ENCODE data around the gene HBE1. TPM values are rescaled to one million over a fixed set of nuclear protein-coding genes. Genes with fewer than 3 reads are reported as not detected.
A peak's percentile ranks its signal among the peaks of the same experiment; 100 is the strongest.

HBE1 gene
- total and polyA plus RNA-seq, 2 of the 4 experiments (the other 2 are of a cell fraction) = 3.2 to 12.7 TPM

DNA sequence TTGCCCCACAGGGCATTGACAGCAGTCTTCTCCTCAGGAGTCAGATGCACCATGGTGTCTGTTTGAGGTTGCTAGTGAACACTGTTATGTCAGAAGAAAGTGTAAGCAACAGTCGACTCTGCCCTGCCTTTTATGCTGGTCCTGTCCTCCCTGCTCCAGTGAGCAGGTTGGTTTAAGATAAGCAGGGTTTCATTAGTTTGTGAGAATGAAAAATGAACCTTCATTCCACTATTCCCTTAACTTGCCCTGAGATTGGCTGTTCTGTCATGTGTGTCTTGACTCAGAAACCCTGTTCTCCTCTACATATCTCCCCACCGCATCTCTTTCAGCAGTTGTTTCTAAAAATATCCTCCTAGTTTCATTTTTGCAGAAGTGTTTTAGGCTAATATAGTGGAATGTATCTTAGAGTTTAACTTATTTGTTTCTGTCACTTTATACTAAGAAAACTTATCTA, 35.3 kb downstream of the HBE1 start, which contains the start of gene HBD:
Gene HBD (minus strand): TSS at position 103 of the 454 bp plus-strand sequence. CDS start 50 bp downstream, at position 53.
- no peaks in the 10 kb centered on the region for H3K36me3 ChIP-seq (ENCODE audit: control insufficient read depth, insufficient read depth, low read length)
- no peaks in the 10 kb centered on the region for H3K27me3 ChIP-seq (ENCODE audit: control insufficient read depth, insufficient read depth, low read length)
- DNase-seq = peak; percentile 61
- H3K4me2 ChIP-seq (ENCODE audit: low read depth, low read length) = peak within 1 kb of the TSS; percentile 74
- peak within 1 kb of the TSS; percentile 7 for H3K14ac ChIP-seq (replicated peaks; ENCODE audit: low read depth, low read length)
- no peaks in the 10 kb centered on the region for H3K79me1 ChIP-seq (ENCODE audit: low read depth in 1 of 2, low read length in 2 of 2)
- peak within 1 kb of the TSS; percentile 60 for H2AFZ ChIP-seq (replicated peaks; ENCODE audit: low read length, poor library complexity)
- H3K4me3 ChIP-seq (ENCODE audit: insufficient read depth, low read depth, low read length) = peak within 1 kb of the TSS; percentile 2; the same call in 1 of the 2 replicates
- TF ChIP-seq MAFK (IDR thresholded peaks at IDR 0.05; ENCODE audit: low read depth, low read length) (no peak), MAZ (IDR thresholded peaks at IDR 0.05; ENCODE audit: borderline replicate concordance, low read depth, low read length) (no peak), MXI1 (IDR thresholded peaks at IDR 0.05; ENCODE audit: borderline replicate concordance, low read depth, low read length) (no peak), POLR2A (IDR thresholded peaks at IDR 0.05; ENCODE audit: low read depth, low read length) (no peak), SMC3 (IDR thresholded peaks at IDR 0.05; ENCODE audit: low read depth, low read length) (no peak), CEBPB (IDR thresholded peaks at IDR 0.05; ENCODE audit: low read depth, low read length) (no peak), BHLHE40 (IDR thresholded peaks at IDR 0.05; ENCODE audit: low read depth, low read length) (no peak), ELK1 (IDR thresholded peaks at IDR 0.05; ENCODE audit: borderline replicate concordance, low read depth, low read length) (no peak), RFX5 (IDR thresholded peaks at IDR 0.05; ENCODE audit: low read depth, low read length) (no peak), NFE2L2 (IDR thresholded peaks at IDR 0.05; ENCODE audit: low read depth, low read length) (no peak), RAD21 (IDR thresholded peaks at IDR 0.05; ENCODE audit: low read length) (no peak), CHD1 (IDR thresholded peaks at IDR 0.05; ENCODE audit: low read depth, low read length) (no peak)
- TF ChIP-seq, protein P1, sequence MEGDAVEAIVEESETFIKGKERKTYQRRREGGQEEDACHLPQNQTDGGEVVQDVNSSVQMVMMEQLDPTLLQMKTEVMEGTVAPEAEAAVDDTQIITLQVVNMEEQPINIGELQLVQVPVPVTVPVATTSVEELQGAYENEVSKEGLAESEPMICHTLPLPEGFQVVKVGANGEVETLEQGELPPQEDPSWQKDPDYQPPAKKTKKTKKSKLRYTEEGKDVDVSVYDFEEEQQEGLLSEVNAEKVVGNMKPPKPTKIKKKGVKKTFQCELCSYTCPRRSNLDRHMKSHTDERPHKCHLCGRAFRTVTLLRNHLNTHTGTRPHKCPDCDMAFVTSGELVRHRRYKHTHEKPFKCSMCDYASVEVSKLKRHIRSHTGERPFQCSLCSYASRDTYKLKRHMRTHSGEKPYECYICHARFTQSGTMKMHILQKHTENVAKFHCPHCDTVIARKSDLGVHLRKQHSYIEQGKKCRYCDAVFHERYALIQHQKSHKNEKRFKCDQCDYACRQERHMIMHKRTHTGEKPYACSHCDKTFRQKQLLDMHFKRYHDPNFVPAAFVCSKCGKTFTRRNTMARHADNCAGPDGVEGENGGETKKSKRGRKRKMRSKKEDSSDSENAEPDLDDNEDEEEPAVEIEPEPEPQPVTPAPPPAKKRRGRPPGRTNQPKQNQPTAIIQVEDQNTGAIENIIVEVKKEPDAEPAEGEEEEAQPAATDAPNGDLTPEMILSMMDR (conservative IDR thresholded peaks at IDR 0.05; ENCODE audit: low read depth, low read length) = no peak
- ChIA-PET POLR2A (ENCODE audit: unreplicated experiment) (no interaction called here), CTCF (no interaction called here)
- peak within 1 kb of the TSS; percentile 59 for H4K91ac ChIP-seq (ENCODE audit: insufficient read depth, low read depth, low read length)
- H3K9ac ChIP-seq (ENCODE audit: low read depth, low read length) = no peak within 1 kb of the TSS
- intact Hi-C loops (cut with micrococcal nuclease) (no loop called here), dilution Hi-C loops (cut with HindIII; ENCODE audit: low sequenced_read_pairs, unreplicated experiment) (no loop called here), in situ Hi-C loops (cut with MboI; ENCODE audit: low sequenced_read_pairs) (no loop called here)
- peak within 1 kb of the TSS; percentile 20; the same call in 1 of the 2 replicates for H2AK5ac ChIP-seq (ENCODE audit: low read depth, low read length)
- whole genome bisulfite sequencing, 2 experiments (ENCODE audit: extremely low coverage in 2 of 2, insufficient read length in 1 of 2) = 60% methylated on average over 1 of the region's 2 CpGs; no CpG with 5 or more reads in 1 of the 2 experiments
- H2BK20ac ChIP-seq (ENCODE audit: low read depth, low read length) = peak within 1 kb of the TSS; percentile 75
- peak; percentile 79 for ATAC-seq (ENCODE audit: low read depth)
- H3K18ac ChIP-seq (ENCODE audit: low read depth, low read length) = peak within 1 kb of the TSS; percentile 48; the same call in 1 of the 2 replicates
- no TSS peak for BruUV-seq (replicated peaks)
- peaks cover 6% of the 10 kb centered on the region; the same call in 1 of the 2 replicates for H3K9me1 ChIP-seq (ENCODE audit: insufficient read depth, low read length)
- peaks cover 3% of the 10 kb centered on the region for H3K4me1 ChIP-seq (ENCODE audit: control insufficient read depth, insufficient read depth, low read length)
- H2BK5ac ChIP-seq (ENCODE audit: low read depth, low read length, poor library complexity, severe bottlenecking) = peak within 1 kb of the TSS; percentile 36
- H2BK120ac ChIP-seq (ENCODE audit: low read depth, low read length) = peak within 1 kb of the TSS; percentile 70
- no peaks in the 10 kb centered on the region for H3K9me3 ChIP-seq (ENCODE audit: control insufficient read depth, insufficient read depth, low read length)
- H3K4ac ChIP-seq (ENCODE audit: low read depth, low read length) = peak within 1 kb of the TSS; percentile 74
- peak within 1 kb of the TSS; percentile 12; the same call in 1 of the 2 replicates for H3K27ac ChIP-seq (ENCODE audit: insufficient read depth, low read length)
- peak within 1 kb of the TSS; percentile 18; the same call in 1 of the 3 replicates for H2BK15ac ChIP-seq (ENCODE audit: low read depth, low read length)
- H3K56ac ChIP-seq (ENCODE audit: extremely low read depth, insufficient read depth, low read length) = peak within 1 kb of the TSS; percentile 29; the same call in 1 of the 2 replicates
- H3K23ac ChIP-seq (ENCODE audit: low read depth, low read length) = peak within 1 kb of the TSS; percentile 1; the same call in 1 of the 2 replicates
- no peak within 1 kb of the TSS for H2AK9ac ChIP-seq (replicated peaks; ENCODE audit: low read depth, low read length, poor library complexity)
- peak within 1 kb of the TSS; percentile 7 to 69; a peak in 3 of 4 replicates for H4K8ac ChIP-seq (ENCODE audit: low read depth in 2 of 2, low read length in 2 of 2)
- H4K20me1 ChIP-seq (ENCODE audit: insufficient read depth, low read length) = no peaks in the 10 kb centered on the region
- H4K5ac ChIP-seq (ENCODE audit: low read depth, low read length) = peak within 1 kb of the TSS; percentile 42; the same call in 1 of the 2 replicates
